Ramos (cell line): Measurements from ENCODE around the gene SCIN.
"Not testable (repeated sequence)": the region's sequence is repeated elsewhere in the genome, so short reads cannot be mapped to it uniquely, and the experiment has no call there.

Experiments
- in situ Hi-C: fragments of 300-500 bp; cut with MboI; formaldehyde crosslinking; loops from one replicate; pipeline ENCODE4 v1.14.3; 2022; ENCODE audit warnings: low sequenced_read_pairs; ENCODE audit not compliant: unreplicated experiment

Gene SCIN

DNA sequence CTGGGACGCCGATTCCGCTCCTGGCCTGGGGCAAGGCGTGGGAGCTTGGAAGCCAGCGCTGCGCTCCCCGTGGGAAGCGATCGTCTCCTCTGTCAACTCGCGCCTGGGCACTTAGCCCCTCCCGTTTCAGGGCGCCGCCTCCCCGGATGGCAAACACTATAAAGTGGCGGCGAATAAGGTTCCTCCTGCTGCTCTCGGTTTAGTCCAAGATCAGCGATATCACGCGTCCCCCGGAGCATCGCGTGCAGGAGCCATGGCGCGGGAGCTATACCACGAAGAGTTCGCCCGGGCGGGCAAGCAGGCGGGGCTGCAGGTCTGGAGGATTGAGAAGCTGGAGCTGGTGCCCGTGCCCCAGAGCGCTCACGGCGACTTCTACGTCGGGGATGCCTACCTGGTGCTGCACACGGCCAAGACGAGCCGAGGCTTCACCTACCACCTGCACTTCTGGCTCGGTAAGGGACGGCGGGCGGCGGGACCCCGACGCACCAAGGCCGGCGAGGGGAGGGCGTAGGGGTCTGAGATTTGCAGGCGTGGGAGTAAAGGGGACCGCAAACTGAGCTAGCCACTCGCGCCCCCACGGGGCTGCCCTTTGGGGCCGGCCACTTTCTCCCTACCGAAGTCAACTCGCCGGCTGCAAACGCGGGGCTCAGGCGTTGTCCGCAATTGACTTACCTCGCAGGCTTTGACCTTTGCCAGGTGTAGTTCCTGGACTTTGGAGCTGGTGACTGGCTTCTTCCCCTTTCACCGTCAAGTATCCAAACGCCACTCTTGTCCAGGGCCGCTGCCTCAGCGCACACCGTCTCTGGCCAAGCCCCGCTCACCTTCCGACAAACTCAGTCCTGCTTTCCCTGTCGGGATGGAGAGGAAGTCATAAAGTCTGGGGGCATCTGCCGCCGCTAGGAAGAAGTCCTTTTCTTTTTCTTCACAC is at the start of gene SCIN:
Gene SCIN (plus strand): TSS at position 187 of the 928 bp plus-strand sequence. CDS start 67 bp downstream, at position 254.
- in situ Hi-C loops, result no loop called here

DNA sequence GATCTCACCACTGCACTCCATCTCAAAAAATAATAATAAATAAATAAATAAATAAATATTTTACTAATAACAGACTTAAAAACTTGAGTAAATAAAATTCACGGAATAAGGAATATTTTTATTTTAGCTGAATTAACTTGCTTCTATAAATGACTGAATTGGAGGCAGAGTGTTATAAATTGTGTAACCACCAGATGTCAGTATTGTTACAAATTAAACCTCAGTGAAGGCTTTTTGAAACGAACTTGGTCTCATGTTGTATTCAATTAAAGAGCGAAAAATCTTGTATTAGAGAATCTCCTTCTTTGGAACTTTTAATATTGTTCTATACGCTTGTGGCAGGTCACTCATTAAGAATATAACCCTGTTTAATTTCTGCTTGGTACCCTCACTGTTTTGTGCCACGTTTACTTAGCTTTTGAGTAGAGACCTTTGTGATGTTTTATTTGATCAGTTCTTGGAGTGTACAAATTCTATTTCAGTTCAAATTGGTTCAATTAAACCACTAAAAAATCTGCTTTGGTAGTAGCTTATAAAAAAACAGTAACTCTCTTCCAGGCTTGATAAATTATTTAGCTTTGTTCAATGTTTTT is 45.6 kb upstream of the SCIN start:
- in situ Hi-C loops, result no loop called here

DNA sequence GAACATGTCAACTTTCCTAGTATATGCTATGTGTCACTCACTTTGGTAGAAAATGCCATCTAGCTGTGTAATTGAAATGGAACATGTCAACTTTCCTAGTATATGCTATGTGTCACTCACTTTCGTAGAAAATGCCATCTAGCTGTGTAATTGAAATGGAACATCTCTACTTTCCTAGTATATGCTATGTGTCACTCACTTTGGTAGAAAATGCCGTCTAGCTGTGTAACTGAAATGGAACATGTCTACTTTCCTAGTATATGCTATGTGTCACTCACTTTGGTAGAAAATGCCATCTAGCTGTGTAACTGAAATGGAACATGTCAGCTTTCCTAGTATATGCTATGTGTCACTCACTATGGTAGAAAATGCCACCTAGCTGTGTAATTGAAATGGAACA is 43.8 kb upstream of the SCIN start:
- in situ Hi-C loops, result not testable (repeated sequence)

GRCh38 chr7:12527670-12528069 is 42.9 kb upstream of the SCIN start:
- in situ Hi-C loops, result not testable (repeated sequence)

DNA sequence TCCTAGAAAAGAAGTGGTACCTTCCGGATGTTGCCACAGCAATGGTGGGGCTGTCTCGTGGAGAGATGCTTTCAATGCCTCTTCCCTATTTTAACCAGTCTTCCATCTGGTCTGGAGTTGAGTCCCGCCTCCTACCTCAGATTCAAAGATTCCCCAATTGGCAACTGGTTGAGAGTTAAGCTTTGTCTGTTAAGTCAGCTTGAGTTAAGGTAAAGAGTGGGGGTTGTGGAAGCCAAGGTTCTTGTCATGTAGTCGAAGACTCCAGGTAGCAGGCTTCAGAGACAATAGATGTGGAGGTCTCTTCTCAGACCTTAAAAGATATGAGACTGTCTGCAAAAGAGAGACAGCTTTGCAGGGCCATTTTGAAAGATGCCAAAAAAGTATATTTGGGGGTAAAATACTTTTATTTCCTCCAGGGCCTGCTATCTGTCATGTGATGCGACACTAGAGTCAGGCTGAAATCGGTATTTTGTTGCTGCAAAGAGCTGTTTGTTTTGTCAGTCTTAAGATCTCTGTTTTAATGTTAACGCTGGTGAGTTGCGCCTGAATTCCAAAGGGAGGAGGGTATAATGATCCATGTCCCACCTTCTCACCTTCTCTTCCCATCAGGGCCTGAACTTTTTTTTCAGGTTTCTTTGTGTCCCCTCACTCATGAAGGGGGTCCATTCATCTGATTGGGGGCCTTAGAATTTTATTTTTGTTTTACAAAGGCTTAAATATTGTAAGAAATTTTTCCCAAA is 40.4 kb upstream of the SCIN start:
- in situ Hi-C loops, result no loop called here

DNA sequence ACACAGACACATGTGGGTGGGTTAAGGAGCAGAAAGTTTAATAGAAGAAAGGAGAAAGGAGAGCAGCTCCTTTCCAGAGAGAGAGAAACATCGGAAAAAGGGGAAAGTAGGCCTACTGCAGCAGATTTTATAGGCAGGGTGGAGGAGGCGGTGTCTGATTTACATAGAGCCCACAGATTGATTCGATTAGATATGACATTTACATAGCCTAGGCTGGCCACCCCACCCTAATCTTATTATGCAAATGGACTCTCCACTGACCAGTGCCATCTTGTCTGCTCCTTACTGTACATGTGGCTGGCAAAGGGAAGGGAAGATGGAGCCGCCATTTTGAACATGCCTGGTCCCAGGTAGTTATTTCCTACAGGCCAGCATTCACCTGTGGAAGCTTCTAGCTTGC is 38.7 kb upstream of the SCIN start:
- in situ Hi-C loops, result no loop called here

- in situ Hi-C loops, result no loop called here
These were observed 36.5 kb upstream of the SCIN start for GRCh38 chr7:12534046-12534445.

GRCh38 chr7:12539681-12540080 is 30.8 kb upstream of the SCIN start:
- in situ Hi-C loops, result no loop called here

DNA sequence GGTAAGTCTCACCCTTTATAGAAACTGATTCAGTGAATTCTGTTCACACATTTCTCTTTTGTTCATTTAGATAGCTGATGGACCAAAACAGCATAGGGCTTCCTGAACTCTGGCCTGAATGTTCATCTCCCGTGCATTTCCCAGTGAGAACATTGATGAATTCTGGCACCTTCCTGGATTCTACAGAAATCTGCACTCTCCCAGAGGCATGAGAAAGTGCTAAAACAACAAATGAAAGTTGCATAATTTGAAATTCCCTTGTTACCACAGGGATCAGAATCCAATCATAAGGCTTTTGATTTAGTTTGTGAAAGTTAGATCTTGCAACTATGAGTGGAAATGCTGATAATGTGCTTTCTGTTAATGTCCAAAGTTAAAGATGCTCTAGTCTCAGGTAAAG is 29.7 kb upstream of the SCIN start:
- in situ Hi-C loops, result no loop called here

GRCh38 chr7:12543586-12543985 is 26.9 kb upstream of the SCIN start:
- in situ Hi-C loops, result no loop called here

DNA sequence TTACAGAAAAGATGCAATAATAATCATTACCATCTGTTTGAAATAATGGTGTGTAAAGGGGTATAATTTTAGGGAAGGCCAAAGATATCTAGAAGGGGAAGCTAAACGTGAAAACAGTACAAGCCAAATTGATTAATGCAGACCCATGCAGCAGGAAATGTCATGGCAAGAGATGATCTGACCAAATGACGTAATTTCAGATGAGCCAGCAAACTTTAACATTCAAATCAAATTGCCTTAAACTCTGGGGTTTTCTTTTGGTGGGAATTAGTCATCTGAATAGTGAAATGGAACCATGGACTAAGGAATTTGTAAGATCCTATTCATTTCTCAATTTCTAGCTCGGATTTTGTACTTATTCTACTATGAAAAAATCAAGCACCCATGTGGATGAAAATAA is 21.4 kb upstream of the SCIN start:
- in situ Hi-C loops, result no loop called here

GRCh38 chr7:12550956-12551355 is 19.6 kb upstream of the SCIN start:
- in situ Hi-C loops, result no loop called here

DNA sequence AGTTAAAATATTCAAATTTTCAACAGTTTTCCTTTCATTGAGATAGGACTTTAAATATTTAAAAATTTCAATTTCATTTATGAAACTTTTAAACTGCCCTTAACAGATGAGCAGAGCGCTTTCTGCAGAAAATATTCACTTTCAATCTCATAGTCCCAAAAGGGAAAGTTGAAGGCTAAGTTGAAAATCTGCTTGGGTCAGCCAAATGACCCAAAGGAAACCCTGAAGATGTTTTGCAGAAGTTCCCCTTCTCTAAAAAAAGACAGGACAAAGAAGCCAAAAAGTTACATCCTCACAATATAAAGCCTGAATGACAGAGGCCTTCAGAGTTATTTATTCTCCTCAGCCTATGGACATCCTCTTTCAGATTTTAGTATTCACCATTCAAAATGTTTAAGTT is 17.6 kb upstream of the SCIN start:
- in situ Hi-C loops, result no loop called here

DNA sequence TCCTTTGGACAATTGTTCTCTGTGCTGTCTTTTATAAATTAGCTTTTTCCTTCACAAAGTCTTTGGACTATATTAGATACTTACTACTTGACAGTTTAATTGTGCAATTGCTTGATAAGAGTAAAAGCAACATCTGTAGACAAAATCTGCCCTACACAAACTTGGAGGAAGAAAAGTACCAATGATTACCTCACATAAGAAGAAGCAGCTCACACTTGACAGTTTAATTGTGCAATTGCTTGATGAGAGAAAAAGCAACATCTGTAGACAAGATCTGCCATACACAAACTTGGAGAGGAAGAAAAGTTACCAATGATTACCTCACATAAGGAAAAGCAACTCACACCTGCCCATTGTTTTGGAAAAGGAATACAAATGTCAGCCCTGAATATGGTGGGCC is 17.1 kb upstream of the SCIN start:
- in situ Hi-C loops, result no loop called here

DNA sequence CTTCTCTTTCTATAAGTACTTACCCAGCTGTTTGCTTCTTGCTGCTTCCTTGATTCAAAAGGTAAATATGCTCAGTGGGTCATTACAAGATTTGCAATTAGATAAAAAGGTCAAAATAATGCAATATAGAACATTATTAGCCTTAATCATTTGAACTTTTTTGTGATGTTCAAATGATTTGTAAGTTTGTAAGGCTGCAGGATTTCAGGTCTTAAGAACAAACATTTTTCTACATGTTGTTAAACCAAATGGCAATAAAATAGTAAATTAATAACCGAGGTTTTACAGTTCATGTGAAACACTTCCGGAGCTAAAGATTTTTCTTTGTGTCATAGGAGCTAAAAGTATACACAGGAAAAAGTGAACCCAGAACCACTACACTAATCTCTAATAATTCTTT is 16.2 kb upstream of the SCIN start:
- in situ Hi-C loops, result no loop called here

- in situ Hi-C loops, result no loop called here
These were observed 15.6 kb upstream of the SCIN start for GRCh38 chr7:12554872-12555271.

DNA sequence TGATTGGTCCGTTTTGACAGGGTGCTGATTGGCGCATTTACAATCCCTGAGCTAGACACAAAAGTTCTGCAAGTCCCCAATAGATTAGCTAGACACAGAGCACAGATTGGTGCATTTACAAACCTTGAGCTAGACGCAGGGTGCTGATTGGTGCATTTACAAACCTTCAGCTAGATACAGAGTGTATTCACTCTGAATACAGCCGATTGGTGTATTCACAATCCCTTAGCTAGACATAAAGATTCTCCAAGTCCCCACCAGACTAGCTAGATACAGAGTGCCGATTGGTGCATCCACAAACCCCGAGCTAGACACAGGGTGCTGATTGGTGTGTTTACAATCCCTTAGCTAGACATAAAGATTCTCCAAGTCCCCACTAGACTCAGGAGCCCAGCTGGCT is 14.8 kb upstream of the SCIN start:
- in situ Hi-C loops, result not testable (repeated sequence)

DNA sequence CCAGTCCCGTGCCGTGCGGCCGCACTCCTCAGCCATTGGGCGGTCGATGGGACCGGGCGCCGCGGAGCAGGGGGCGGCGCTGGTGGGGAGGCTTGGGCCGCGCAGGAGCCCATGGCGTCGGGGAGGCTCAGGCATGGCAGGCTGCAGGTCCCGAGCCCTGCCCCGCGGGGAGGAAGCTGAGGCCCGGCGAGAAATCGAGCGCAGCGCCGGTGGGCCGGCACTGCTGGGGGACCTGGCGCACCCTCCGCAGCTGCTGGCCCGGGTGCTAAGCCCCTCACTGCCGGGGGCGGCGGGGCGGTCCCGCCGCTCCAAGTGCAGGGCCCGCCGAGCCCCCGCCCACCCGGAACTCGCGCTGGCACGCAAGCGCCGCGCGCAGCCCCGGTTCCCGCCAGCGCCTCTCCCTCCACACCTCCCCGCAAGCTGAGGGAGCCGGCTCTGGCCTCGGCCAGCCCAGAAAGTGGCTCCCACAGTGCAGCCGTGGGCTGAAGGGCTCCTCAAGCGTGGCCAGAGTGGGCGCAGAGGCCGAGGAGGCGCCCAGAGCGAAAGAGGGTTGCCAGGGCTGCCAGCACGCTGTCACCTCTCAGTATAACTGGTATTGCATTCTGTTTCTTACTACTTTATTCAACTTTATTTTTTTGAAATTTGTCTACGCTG is 14.3 kb upstream of the SCIN start:
- in situ Hi-C loops, result not testable (repeated sequence)

- in situ Hi-C loops, result no loop called here
These were observed 13.2 kb upstream of the SCIN start for GRCh38 chr7:12557282-12557681.

DNA sequence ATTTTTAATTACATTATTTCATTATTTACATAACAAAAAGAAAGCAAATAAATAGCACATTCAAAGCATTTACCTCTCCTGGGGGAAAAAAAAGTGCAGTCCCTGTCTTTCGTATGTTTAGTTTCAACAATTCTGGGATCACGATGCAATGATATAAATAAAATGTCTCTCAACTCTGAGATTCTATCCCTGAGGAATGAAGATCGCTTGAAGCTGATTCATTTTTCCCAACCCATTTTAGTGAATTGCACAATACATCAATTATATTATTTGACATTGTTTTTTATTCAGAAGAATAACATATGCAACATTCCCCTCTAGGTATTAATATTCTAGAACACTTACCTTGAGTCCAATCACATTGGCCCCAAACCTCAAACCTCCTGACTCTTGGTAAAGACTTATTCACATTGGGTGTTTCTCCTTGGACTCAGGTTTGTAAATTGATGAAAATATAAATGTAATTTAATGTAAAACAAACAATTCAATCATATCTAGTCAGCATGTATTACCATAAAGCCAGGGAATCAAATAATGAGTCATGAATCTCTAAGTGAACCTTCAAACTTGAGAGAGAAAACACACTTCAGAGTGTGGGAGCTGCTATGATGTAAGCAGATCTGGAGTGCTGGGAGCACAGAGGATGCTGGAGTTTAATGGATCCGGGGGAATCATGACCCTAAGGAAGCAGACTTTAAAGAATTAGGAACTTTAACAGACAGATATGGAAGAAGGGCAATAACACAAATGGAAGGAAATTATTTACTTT is 5.3 kb upstream of the SCIN start:
- in situ Hi-C loops, result no loop called here
